Suprapubic skin (tissue), 4 donors: Measurements from ENCODE around the gene LRP1B.

ENCODE experiments used
- CTCF ChIP-seq, 2 donors: fragments of 200-600 bp in 1 of 2; fragments of 450-650 bp in 1 of 2; sonication (generic) in 1 of 2; IDR thresholded peaks; one replicate each; pipeline ENCODE4 v1.5.1; 2016 to 2019; ENCODE audit warnings: antibody characterized with exemption in 2 of 2, mild to moderate bottlenecking in 1 of 2, moderate library complexity in 1 of 2
- EP300 ChIP-seq: sonication (generic); formaldehyde crosslinking; IDR thresholded peaks from one replicate; pipeline ENCODE4 v1.6.1; 2017; ENCODE audit warnings: antibody characterized with exemption
- POLR2A ChIP-seq, 2 donors: fragments of 450-650 bp; IDR thresholded peaks; one replicate each; pipeline ENCODE4 v1.6.1; 2017; ENCODE audit warnings: antibody characterized with exemption in 2 of 2, mild to moderate bottlenecking in 2 of 2, moderate library complexity in 2 of 2
- POLR2AphosphoS5 ChIP-seq, 3 donors: sonication (generic); formaldehyde crosslinking; IDR thresholded peaks; one replicate each; pipeline ENCODE4 v1.6.1; 2017; ENCODE audit warnings: antibody characterized with exemption in 3 of 3

- no peak for TF ChIP-seq CTCF (IDR thresholded peaks at IDR 0.05)
- no peak for TF ChIP-seq POLR2A (IDR thresholded peaks at IDR 0.05)
- TF ChIP-seq EP300, result no peak
- TF ChIP-seq POLR2AphosphoS5 (IDR thresholded peaks at IDR 0.05), result no peak
Observed at GRCh38 chr2:140744379-140744778, 1386.4 kb downstream of the LRP1B start.
